NCI-H2081 (cell line): ENCODE results near the gene PTPN11.
"Not testable (repeated sequence)": the region's sequence is repeated elsewhere in the genome, so short reads cannot be mapped to it uniquely, and the experiment has no call there.

Experiments used
- DNase-seq, 2 experiments: peaks; one replicate each; lab custom pipeline; 2025; lab: John Stamatoyannopoulos, UW

The PTPN11 gene

DNA sequence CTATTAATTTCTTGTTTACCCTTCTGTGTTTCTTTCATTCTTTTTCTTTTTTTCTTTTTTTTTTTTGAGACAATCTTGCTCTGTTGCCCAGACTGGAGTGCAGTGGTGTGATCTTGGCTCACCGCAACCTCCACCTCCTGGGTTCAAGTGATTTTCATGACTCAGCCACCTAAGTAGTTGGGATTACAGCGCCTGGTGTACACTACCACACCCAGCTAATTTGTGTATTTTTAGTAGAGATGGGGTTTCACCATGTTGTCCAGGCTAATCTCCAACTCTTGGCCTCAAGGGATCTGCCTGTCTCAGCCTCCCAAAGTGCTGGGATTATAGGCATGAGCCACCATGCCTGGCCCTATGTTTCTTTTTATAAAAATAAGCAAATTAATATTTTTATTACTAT, 29.4 kb downstream of the PTPN11 start:
- DNase-seq: not testable (repeated sequence)

DNA sequence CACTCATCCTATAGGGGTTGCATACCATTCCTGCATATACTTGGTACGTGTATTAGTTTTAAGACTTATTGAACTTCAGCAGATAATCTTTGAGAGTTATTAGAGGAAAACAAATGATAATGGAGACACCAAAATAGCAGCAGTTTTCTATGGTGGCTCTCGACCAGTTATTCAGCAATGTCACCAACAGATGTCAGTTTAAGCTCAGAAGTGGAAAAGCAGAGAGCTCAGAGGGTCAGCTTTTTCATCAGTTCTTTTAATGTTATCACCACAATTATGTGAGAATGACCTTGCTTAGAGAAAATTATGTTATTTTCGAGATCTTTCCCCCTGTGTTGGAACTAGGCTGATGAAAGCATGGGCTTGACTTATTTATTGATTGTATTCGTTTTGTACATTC, 32.0 kb downstream of the PTPN11 start:
- DNase-seq: no peak

DNA sequence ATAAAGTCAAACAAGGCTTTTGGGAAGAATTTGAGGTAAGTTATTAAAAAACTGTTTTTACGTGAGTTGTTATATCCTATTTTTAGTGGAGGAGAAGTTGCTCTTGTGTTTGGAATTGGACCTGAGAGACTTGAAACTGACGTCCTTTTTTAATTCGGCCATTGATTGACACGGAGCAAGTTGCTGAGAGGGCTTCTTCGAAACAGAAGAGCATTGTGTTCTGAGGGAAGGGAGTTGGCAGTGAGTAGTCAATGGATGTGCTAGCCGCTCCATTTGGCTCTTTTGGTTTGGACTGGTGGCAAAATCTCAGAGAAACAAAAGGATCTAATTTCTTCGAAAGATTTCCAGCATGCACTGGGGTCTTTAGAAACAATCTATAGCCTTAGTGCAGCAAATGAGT, 37.3 kb downstream of the PTPN11 start:
- DNase-seq: no peak

DNA sequence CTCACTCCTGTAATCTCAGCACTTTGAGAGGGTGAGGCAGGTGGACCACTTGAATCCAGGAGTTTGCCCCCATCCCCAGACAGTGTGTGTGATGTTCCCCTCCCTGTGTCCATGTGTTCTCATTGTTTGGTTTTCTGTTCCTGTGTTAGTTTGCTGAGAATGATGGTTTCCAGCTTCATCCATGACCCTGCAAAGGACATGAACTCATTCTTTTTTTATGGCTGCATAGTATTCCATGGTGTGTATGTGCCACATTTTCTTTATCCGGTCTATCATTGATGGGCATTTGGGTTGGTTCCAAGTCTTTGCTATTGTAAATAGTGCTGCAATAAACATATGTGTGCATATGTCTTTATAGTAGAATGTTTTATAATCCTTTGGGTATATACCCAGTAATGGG, 38.4 kb downstream of the PTPN11 start:
- not testable (repeated sequence) for DNase-seq

DNA sequence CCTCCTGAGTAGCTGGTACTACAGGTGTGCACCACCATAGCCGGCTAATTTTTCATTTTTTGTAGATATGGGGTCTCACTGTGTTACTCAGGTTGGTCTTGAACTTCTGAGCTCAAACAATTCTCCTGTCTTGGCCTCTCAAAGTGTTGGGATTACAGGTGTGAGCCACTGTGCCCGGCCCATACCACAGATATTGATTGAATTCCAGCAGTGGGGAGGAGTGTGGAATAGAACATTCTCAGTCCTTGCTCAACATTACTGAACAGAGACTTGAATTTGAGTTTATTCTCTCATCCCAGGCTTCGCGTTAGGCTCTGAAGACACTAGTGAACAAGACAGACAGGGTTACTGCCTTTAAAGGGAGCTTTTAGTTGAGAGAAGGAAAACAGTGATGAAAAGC, 39.6 kb downstream of the PTPN11 start:
- DNase-seq: no peak

DNA sequence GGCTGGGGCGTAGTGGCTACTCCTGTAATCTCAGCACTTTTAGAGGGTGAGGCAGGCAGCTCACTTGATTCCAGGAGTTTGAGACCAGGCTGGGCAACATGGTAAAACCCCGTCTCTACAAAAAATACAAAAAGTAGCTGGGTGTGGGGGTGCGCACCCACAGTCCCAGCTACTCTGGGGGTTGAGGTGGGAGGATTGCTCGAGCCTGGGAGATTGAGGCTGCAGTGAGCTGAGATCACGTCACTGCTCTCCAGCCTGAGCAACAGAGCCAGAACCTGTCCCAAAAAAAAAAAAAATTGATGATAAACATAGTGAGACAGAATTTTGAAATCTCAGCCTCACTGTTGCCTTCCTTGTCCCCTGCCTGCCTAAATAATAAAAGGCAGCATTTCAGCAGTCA, 40.0 kb downstream of the PTPN11 start:
- DNase-seq: no peak

DNA sequence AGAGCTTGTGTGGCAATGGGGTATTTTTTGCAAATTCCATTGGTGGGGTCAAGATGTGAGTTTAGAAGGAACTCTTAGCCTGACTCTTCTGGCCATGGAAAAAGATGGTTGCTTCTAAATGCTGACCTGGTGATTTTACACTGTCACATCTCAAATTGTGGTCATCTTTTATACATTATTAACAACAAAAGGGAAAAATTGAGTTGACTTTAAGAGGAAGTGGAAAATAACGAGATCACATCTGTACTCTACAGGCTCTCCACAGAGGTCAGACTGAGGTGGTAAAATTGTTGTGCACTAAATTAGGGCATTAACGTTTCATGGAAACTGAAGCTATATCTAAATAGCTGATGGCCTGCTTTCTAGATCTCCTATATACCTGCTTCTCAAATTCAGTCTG, 44.7 kb downstream of the PTPN11 start:
- DNase-seq: no peak

DNA sequence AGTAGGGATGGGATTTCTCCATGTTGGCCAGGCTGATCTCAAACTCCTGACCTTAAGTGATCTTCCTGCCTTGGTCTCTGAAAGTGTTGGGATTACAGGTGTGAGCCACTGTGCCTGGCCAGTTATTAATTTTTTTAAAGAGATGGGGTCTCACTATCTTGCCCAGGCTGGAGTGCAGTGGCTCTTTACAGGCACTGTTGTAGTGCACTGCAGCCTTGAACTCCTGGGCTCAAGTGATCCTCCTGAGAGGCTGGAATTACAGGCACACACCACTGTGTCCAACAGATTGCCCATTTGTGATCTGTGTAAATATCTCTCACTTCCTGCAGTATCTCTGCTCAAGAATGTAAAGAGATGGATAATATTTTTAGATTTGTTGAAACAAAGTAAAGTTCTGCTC, 45.9 kb downstream of the PTPN11 start:
- no peak for DNase-seq

DNA sequence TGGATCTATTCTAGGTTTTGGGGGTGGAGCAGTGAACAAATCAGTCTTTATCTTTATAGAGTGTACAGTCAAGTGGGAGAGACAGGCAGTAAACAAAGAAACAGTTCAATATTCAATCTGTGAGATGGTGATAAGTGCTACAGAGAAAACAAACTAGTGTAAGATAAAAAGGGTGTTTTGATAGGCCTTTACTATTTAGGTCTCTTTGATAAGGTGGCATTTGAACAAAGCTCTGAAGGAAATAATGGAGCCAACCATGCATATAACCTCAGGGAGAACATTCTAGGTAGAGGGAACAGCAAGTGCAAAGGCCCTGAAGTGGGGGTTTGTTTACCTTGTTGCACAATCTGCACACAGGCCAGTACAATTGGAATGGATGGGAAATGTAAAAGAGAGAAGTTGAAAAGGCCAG, 47.3 kb downstream of the PTPN11 start:
- DNase-seq: no peak

DNA sequence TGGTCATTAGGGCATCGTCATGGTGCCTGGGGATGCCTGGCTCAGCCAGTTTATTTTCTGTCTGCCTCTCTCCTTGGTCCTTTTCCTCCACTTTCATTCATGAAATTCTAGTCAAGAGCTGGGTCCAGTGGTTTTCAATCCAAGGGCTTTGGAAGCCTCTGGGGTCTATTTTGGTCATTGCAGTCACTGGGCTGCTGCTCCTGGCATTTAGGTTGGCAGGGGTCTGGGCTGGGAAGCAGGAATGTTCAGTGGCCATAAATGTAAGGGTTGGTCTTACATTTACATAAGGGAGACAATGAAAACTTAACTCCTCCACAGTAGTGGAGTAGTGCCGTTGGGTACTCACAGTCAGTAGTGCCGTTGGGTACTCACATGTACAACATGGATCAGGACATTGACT, 48.1 kb downstream of the PTPN11 start:
- DNase-seq: no peak

DNA sequence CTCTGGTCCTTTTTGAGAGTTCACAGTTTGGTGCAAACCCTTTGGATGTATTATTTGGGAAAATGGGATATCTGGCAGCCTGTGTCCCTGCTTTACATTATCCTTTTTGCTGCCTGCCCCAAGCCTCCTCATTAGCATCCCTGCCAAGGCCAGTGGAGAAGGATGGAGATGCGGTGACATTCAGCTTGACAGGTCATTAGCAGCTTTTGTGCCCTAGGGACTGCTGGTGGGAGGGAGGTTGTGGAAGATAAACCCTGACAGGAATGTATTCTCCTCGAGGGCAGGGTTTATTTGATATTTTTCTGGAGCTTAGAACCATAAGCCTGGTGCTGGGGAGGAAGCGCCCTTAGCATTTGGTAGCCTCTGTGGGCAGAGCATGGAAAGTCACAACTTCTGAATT, 49.3 kb downstream of the PTPN11 start:
- DNase-seq: no peak

DNA sequence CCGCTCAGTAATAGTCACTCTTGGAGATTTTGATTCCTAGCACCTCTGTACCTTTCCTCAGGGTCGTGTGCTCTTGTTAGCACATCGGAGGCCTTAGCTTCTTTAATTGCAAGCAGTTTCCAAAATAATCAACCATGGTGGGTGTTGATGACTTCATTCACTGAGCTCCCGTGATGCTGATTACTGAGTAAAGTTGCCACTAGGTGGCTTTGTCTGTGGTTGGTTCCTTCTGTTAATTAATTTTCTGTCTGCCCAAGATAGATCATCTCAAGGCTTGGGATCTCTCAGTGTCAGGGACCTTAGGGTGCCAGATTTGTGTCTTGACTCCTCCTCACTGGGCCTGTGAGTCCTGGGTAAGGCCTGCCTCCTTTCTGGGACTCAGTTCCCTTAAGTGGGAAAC, 54.3 kb downstream of the PTPN11 start:
- DNase-seq: no peak

DNA sequence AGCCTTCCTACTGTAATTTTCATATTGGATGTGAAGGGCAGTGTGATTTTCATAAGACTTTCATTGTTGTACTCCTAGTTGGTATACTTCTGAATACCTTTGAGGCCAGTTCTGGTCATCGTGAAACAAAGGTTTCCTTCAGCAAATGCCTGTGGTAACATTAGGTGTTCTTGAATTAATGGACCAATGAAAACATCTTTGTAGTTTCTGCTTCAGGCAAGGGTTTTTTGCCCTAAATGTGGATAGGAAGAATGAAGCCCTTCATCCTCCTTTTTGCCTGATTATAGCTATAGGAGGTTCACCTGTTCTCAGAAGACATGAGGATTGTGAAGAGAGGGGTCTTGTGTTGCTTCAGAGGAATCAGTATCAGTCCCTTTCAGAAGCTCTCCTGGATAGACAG, 60.7 kb downstream of the PTPN11 start:
- no peak for DNase-seq

DNA sequence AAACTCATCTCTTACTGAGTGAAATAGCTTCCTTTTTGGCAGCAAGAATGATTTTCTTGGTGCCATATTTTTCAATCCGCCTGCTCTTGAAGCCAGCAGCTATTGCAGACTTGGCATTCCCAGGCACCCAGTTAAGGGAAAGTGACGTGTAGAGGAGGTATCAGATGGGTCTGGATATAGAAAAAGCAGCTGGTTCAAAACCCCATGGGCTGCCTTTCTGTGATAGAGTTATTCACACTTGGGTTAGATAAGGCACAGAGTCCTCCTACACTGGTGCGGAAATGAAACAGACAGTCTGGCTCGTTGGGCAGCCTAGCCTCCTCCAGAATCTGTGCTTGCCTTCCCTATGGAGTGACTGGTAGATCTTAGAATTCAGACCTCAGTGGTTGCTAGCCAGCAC, 62.2 kb downstream of the PTPN11 start:
- no peak for DNase-seq

DNA sequence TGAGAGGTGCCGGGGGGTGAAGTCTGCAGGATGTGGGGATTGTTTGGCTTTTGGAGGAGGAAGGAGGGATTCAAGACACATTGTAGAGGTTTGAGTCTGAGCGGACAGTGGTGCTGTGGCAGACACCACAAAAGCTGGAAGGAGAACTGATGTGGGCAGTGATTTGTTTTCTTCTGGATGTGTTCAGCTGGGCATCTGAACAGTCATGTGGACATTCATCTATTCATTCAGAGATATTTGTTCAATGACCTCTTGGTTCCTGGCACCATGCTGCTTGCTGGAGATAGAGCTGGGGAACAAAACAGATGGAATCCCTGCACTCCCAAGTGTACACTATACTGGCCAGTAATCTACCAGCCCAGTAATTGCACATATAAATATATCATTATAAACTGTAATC, 64.0 kb downstream of the PTPN11 start:
- no peak for DNase-seq

DNA sequence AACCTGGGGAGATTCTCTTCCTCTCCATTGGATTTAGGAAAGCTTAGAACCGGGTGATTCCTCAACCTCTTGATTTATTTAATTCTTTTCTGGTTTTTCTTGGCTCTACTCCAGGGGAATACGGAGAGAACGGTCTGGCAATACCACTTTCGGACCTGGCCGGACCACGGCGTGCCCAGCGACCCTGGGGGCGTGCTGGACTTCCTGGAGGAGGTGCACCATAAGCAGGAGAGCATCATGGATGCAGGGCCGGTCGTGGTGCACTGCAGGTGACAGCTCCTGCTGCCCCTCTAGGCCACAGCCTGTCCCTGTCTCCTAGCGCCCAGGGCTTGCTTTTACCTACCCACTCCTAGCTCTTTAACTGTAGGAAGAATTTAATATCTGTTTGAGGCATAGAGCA, 67.6 kb downstream of the PTPN11 start:
- no peak for DNase-seq

DNA sequence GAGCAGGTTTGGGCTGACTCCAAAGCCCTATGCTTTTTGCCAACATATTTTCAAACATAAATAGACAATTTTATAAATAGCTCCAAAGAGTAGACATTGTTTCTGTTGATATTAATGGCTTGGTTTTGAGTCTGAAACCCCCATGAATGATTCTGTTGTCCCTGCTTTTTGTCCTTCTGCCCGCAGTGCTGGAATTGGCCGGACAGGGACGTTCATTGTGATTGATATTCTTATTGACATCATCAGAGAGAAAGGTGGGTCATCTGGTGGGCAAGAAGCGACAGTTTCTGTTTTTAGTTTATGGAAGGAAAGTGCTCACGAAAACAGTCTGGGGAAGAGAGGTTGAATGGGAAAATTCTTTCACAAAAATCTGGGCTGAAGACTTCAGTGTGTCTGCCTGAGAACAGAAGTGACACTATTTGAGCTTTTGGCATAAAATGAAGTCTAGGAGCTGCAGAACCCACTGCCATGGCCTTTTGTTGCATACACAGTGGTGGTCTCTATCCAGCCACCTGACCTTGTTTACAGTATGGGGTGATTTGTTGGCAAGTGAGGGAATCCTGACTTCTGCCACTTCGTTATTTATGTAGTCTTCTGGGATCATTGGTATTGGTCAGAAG, 69.6 kb downstream of the PTPN11 start:
- no peak for DNase-seq

DNA sequence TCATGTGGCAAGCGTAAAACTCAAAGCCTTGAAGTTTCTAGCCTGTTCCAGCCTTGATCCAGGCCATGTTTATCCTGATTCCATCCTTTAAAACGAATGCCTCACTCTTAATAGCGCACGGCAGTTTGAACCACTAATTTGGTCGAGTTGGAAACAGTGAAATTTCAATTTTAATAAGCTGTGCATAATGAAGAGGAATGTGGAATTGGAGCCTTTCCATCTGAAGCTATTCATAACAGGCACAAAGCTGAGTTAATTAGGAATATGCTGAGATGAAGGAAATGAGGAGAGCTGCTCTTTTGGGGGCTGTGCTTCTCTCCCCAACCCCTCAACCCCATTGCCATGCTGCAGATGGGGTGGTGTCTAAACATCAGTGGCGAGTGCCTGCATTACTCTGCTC, 70.7 kb downstream of the PTPN11 start:
- DNase-seq: no peak

DNA sequence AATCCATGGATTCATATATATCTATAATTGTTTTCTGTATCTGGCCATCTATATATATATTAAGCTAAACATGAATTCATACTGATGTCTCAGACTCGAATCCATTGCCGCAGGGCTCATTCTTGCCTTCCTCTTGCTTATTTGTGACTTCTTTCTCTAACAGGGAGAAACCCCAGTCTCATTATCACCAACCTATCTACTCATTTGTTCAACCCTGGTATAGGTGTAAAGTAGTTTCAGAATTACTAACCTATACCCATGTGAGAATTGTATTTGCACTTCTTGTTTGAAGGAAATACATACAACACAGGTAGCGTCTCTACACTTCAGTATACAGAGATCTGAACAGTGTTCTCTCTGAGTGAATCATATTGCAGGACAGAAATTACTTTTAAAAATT, 77.7 kb downstream of the PTPN11 start:
- no peak for DNase-seq

DNA sequence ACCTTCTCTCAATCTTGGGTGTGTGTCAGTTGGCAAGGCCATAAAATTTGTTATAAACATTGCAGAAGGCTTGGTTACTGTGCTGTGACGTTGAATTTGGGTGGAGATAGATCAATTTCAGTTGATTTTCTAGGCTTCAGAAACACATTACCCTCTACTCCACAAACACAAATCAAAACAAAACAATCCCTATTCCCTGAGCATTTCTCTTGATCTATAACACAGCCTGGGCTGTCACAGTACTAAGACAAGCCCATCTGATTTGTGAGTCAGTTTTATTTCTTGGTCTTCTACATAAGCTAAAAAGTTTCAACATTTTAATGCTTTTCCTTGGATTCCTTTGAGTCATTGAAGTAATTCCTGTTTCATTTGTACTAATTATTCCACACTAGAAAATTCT, 79.8 kb downstream of the PTPN11 start:
- DNase-seq: no peak

DNA sequence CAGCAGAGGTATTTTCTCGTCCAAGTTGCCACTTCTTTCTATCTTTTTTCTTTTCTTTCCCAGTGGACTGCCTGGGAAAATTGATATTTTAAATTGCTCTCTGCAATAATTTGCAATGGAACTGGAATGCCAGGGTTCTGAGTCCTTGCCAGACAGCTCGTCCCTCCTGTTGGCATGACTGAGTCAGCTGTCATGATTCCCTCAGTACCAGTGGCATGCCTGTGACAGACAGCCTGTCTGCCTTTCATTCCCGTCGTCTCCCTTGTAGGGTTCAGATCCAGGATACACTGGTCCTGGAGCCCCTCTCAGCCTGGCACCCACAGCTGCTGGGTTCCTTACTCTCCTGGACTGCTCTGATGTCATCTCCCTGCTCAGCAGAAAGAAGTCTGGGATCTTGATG, 84.8 kb downstream of the PTPN11 start:
- no peak for DNase-seq

DNA sequence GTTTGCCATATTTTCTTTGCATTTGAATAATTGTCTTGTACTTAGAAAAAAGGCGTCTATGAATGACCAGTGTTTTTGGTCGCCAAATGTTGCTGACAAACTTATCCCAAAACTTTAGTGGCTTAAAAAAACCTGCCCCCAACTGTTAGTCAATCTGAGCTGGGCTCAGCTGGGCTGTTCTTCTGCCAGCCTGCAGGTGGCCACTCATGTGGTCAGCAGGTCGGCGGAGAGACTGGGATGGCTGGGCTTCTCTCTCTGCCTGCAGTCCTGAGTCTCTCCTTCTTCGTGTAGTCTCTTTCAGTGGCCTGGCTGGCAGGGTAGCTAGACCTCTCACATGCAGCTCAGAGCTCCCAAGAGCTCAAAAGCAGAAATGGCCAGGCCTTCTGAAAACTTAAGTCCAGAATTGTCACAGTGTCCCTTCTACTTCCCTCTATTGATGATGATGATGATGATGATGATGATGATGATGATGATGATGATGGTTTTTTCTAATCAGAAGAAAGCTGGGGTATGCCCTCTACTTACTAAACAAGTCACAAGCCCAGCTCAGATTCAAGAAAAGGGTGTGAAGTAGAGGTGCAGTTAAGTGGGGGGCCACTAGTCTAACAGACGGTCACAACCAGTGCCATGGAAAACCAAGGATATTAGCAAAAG, 87.9 kb downstream of the PTPN11 start:
- no peak for DNase-seq

DNA sequence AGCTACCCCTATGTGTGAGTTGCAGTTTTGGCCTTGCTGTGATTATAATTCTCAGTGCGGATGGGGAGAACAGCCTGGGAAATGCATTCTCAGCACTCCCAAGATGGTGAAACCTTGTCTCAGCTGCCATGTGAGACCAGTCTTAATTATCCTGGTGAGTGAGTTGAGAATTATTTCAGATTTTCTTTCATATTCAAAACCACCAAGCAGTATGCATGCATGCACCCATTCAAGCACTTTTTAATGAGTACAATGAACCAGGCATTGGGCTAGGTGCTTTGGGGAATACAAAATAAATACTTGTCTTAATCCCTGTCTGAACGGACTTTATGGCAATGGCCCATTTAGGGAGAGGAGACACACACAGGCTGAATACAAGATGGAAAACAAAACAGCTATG, 94.7 kb downstream of the PTPN11 start:
- no peak for DNase-seq

DNA sequence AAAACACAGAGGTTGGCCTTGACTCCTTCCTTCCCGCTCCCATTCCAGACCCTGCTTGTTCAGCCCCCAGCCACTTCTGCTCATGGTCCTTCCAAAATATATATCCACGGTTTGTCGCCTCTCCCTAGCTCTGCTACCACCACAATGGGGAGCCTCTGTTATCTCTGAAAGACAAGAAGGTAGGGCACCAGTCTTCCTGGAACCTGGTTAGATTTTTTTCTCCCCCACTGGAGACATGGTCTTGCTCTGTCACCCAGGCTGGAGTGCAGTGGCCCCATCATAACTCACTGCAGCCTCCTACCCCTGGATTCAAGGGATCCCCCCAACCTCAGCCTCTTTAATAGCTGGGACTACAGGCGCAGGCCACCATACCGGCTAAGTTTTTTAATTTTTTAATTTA, 95.7 kb downstream of the PTPN11 start:
- DNase-seq: no peak
